Common myeloid progenitor, CD34-positive (primary cell): ENCODE results near the gene CEACAM19.
"Not testable (repeated sequence)": the region's sequence is repeated elsewhere in the genome, so short reads cannot be mapped to it uniquely, and the experiment has no call there.

ENCODE experiments used
- CTCF ChIA-PET: fragments of 350-600 bp; sonication (Branson Sonifier 250); formaldehyde crosslinking; loops from one replicate; lab custom pipeline; 2021; ENCODE audit warnings: antibody characterized with exemption; lab: Charles Lee
- POLR2A ChIA-PET: fragments of 350-600 bp; sonication (Branson Sonifier 250); formaldehyde crosslinking; loops from one replicate; lab custom pipeline; 2021; ENCODE audit warnings: antibody characterized with exemption; lab: Charles Lee
- DNase-seq, 3 donors: peaks; one replicate each; pipeline versions ENCODE4 v3.0.0 to v3.0.0-alpha.2; 2013
- H3K27ac ChIP-seq, 2 experiments: 1 replicate in 1 of 2; 2 replicates in 1 of 2; pipeline ENCODE4 v1.7.0; 2013; ENCODE audit warnings: inconsistent platforms in 2 of 2, low read length in 2 of 2, mild to moderate bottlenecking in 2 of 2, low read depth in 1 of 2, moderate library complexity in 1 of 2; ENCODE audit not compliant: severe bottlenecking in 2 of 2, insufficient read depth in 1 of 2, poor library complexity in 1 of 2
- H3K27me3 ChIP-seq, 5 experiments: replicated peaks in 2 of 5; 1 replicate in 3 of 5; 2 replicates in 2 of 5; pipeline versions ENCODE4 v1.6.1 to v1.7.0; 2013; ENCODE audit warnings: low read length in 4 of 5, mild to moderate bottlenecking in 2 of 5, moderate library complexity in 2 of 5, inconsistent platforms in 1 of 5; ENCODE audit not compliant: insufficient read depth in 5 of 5, control insufficient read depth in 4 of 5
- H3K36me3 ChIP-seq, 4 experiments: 1 replicate in 2 of 4; 2 replicates in 2 of 4; pipeline versions ENCODE4 v1.6.1 to v1.7.0; 2013; ENCODE audit warnings: low read length in 3 of 4, control low read depth in 1 of 4, mild to moderate bottlenecking in 1 of 4; ENCODE audit not compliant: control insufficient read depth in 4 of 4, insufficient read depth in 4 of 4
- H3K4me1 ChIP-seq, 4 experiments: 1 replicate in 3 of 4; 2 replicates in 1 of 4; pipeline versions ENCODE4 v1.6.1 to v1.7.1; 2013; ENCODE audit warnings: low read length in 3 of 4, mild to moderate bottlenecking in 3 of 4, control low read depth in 1 of 4, inconsistent platforms in 1 of 4, moderate library complexity in 1 of 4; ENCODE audit not compliant: control insufficient read depth in 4 of 4, insufficient read depth in 4 of 4; ENCODE audit errors: control extremely low read depth in 1 of 4
- H3K4me3 ChIP-seq, 7 experiments: 1 replicate in 4 of 7; 2 replicates in 3 of 7; pipeline versions ENCODE4 v1.5.1 to v1.7.0; 2013; ENCODE audit warnings: mild to moderate bottlenecking in 7 of 7, low read length in 6 of 7, moderate library complexity in 6 of 7, inconsistent platforms in 2 of 7, low read depth in 2 of 7, control low read depth in 1 of 7; ENCODE audit not compliant: insufficient read depth in 4 of 7, control insufficient read depth in 1 of 7; ENCODE audit errors: extremely low read depth in 1 of 7
- H3K9me3 ChIP-seq, 5 experiments: 1 replicate in 4 of 5; 2 replicates in 1 of 5; pipeline versions ENCODE4 v1.6.1 to v1.7.1; 2013; ENCODE audit warnings: low read length in 4 of 5, mild to moderate bottlenecking in 2 of 5, inconsistent platforms in 1 of 5, low read depth in 1 of 5, moderate library complexity in 1 of 5; ENCODE audit not compliant: control insufficient read depth in 4 of 5, insufficient read depth in 2 of 5; ENCODE audit errors: control extremely low read depth in 1 of 5
- WGBS: methylation state at CpG from one replicate; pipeline ENCODE4 v1.1.5; 2013; ENCODE audit not compliant: insufficient coverage; 5-methylcytosine and 5-hydroxymethylcytosine counted together

Gene CEACAM19

GRCh38 chr19:44682807-44683206 is 11.5 kb downstream of the CEACAM19 start:
- 91% methylated on average over 1 of the region's 2 CpGs for WGBS
- ChIA-PET CTCF (interaction anchor here (1.6 kb wide), 1 partner anchor 41 kb away, joined by 6 read pairs; no protein-coding TSS in a partner anchor), POLR2A (no interaction called here)
- no peak for DNase-seq
- Histone ChIP-seq H3K36me3 (no peaks in the 10 kb centered on the region), H3K4me1 (peaks cover 3 to 26% (median 14%) of the 10 kb centered on the region in 4 experiments), H3K27me3 (peaks cover 0 to 7% (median 0%) of the 10 kb centered on the region in 5 experiments), H3K4me3 (no peak overlapping the region), H3K9me3 (no peaks in the 10 kb centered on the region), H3K27ac (no peak overlapping the region)

DNA sequence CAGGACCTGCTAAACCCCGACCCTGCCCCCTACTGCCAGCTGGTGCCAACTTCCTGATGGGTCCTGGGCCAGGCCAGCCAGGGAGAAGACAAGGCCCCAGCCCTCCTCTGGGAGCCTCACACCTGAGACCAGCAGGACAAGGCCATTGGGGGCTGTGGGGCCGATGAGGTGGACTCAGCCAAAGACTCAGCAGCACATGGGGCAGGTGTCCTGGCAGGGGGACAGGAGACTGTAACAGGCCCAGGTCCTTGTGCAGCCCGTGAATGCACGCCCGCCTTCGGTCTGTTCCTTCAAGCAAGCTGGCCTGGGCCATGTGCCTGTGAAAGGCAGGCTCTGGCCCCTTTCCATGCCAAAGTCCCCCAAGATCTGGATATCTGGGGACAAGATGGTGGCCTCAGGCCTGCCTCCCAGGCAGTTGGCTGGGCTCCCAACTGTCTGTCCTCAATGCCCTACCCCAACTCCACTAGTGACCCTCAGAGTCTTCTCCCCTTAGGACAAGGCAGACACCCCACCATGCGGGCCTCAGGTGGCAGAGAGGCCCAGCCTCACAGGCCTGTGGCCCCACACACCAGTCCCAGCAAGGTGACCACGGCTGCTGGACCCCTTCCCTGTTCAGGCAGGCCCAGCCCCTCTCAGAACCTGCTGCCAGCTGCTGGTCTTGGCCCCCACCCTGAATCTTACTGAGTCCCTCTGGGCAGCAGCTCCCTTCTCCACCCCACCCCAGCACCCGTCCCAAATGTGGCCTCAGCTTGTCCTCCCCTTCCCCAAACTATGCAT is 12.3 kb downstream of the CEACAM19 start:
- peaks cover 3 to 26% (median 14%) of the 10 kb centered on the region in 4 experiments for H3K4me1 ChIP-seq
- WGBS: 90% methylated on average over 7 of the region's 9 CpGs
- POLR2A ChIA-PET: no interaction called here

GRCh38 chr19:44684396-44684795 is 13.1 kb downstream of the CEACAM19 start:
- H3K4me3 ChIP-seq, H3K27me3 ChIP-seq, H3K27ac ChIP-seq, POLR2A ChIA-PET, H3K9me3 ChIP-seq, DNase-seq, H3K36me3 ChIP-seq, CTCF ChIA-PET: not testable (repeated sequence)
- peaks cover 3 to 31% (median 17%) of the 10 kb centered on the region in 4 experiments for H3K4me1 ChIP-seq
- 76% methylated on average over 2 of the region's 3 CpGs for WGBS

More for the DNA sequence above, 12.3 kb downstream of the CEACAM19 start:
- no peaks in the 10 kb centered on the region for H3K9me3 ChIP-seq
- H3K27me3 ChIP-seq: peaks cover 0 to 7% (median 0%) of the 10 kb centered on the region in 5 experiments
- no peaks in the 10 kb centered on the region for H3K36me3 ChIP-seq
- no peak overlapping the region for H3K4me3 ChIP-seq
- CTCF ChIA-PET: interaction anchor here (1.6 kb wide), 1 partner anchor 40 kb away, joined by 6 read pairs; no protein-coding TSS in a partner anchor
- no peak for DNase-seq
- H3K27ac ChIP-seq: no peak overlapping the region

DNA sequence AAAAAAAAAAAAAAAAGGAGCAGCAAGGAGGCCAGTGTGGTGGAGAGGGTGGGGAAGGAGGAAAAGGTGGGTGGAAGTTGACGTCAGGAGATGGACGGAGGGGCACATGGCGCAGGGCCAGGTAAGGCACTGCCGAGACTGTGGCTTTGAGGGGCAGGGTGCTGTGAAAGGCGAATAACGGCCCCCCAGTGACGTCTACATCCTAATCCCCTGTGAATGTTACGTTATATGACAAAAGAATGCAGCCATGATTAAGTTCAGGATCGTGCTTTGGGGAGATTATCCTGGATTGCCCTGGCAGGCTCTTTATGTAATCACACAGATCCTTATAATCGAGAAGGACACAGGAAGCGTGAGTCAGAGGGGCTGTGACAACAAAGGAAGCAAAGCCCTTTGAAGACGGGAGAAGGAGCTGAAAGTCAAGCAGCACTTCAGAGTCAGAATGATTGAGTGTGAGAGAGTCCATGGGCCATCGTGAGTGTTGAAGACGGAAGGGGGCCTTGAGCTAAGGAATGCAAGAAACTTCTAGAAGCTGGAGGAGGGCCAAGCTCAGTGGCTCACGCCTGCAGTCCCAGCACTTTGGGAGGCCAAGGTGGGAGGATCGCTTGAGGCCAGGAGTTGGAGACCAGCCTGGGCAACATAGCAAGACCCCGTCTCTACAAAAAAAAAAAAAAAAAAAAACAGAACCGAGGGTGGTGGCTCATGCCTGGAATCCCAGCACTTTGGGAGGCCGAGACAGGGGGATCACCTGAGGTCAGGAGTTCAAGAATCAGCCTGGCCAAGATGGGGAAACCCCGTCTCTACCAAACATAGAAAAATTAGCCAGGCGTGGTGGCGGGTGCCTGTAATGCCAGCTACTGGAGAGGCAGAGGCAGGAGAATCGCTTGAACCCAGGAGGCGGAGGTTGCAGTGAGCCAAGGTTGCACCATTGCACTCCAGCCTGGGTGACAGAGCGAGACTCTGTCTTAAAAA is 13.9 kb downstream of the CEACAM19 start:
- Histone ChIP-seq H3K27ac (no peak overlapping the region), H3K27me3 (peaks cover 0 to 7% (median 0%) of the 10 kb centered on the region in 5 experiments), H3K9me3 (no peaks in the 10 kb centered on the region), H3K36me3 (no peaks in the 10 kb centered on the region), H3K4me1 (peaks cover 3 to 39% (median 24%) of the 10 kb centered on the region in 4 experiments), H3K4me3 (peak overlapping the region in 1 of 7 experiments; percentile 21)
- ChIA-PET CTCF (interaction anchor here (8.7 kb wide), 1 partner anchor 88 kb away, joined by 138 read pairs; the partner anchor contains the start of gene CBLC), POLR2A (interaction anchor here (0.6 kb wide), 1 partner anchor 191 kb away, joined by 3 read pairs; no protein-coding TSS in a partner anchor)
- WGBS: 45% methylated on average over 18 of the region's 25 CpGs
- DNase-seq: peak; percentile 27 to 60 (median 52)

DNA sequence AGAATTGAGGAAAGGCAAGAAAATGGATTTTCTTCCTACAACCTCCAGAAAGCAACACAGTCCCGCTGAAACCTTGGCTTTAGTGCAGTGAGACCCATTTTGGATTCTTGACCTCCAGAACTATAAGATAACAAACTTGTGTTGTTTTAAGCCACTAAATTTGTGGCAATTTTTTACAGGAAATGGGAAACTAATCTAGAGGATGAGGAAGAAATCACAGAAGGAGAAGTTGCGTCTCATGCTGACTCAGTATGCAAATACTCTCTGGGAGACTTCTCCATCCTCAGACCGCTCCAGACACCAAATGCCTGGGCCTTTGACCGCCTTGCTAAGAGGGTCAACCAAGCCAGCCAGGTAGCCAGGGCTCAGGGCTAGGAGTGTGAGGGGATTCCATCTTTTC is 14.6 kb downstream of the CEACAM19 start:
- CTCF ChIA-PET: interaction anchor here (0.7 to 8.7 kb wide), 2 partner anchors 32 to 87 kb away, joined by 3 to 138 read pairs; partner anchors contain the start of gene CBLC
- Histone ChIP-seq H3K4me1 (peaks cover 3 to 39% (median 24%) of the 10 kb centered on the region in 4 experiments), H3K4me3 (no peak overlapping the region), H3K27me3 (peaks cover 0 to 7% (median 0%) of the 10 kb centered on the region in 5 experiments), H3K36me3 (no peaks in the 10 kb centered on the region), H3K9me3 (no peaks in the 10 kb centered on the region), H3K27ac (no peak overlapping the region)
- WGBS: 0% methylated on average over 2 of the region's 4 CpGs
- POLR2A ChIA-PET: interaction anchor here (0.6 kb wide), 1 partner anchor 191 kb away, joined by 3 read pairs; no protein-coding TSS in a partner anchor
- peak in 2 of 3 donors; percentile 32 to 40 for DNase-seq

DNA sequence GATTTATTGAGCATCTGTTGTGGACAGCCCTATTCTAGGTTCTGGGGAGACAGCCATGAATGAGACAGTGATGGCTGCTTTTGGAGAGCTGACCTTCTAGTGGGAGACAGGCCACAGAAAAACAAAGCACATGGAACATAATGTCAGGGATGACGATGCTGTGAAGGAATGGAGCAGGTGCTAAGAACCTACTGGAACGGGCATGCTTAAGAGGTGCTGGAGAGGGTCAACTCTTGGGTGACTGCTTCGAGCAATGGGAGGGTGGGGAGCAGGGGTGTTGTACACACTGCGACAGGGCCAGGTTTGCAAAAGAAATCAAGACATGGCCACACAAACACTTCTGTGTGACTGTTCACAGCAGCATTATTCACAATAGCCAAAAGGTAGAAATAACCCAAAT is 15.6 kb downstream of the CEACAM19 start:
- Histone ChIP-seq H3K27me3 (peaks cover 0 to 7% (median 0%) of the 10 kb centered on the region in 5 experiments), H3K36me3 (no peaks in the 10 kb centered on the region), H3K9me3 (no peaks in the 10 kb centered on the region), H3K4me1 (peaks cover 3 to 46% (median 32%) of the 10 kb centered on the region in 4 experiments), H3K27ac (no peak overlapping the region), H3K4me3 (no peak overlapping the region)
- POLR2A ChIA-PET: no interaction called here
- CTCF ChIA-PET: interaction anchor here (8.7 kb wide), 1 partner anchor 86 kb away, joined by 138 read pairs; the partner anchor contains the start of gene CBLC
- DNase-seq: no peak
- WGBS: 85% methylated on average over 2 of the region's 4 CpGs
